ENCODE results near the gene PRR11.

GRCh38 chr17:59221159-59221847 lies 65.8 kb downstream of the PRR11 start:
- TF ChIP-seq EZH2phosphoT487 (conservative IDR thresholded peaks at IDR 0.05; ENCODE audit: low read length) (no peak), CTCF (IDR thresholded peaks at IDR 0.05; ENCODE audit: insufficient read depth, low read length, poor library complexity, severe bottlenecking) (no peak)
